ENCODE results near the gene PPP1R7. TPM values are rescaled to one million over a fixed set of nuclear protein-coding genes. Genes with fewer than 3 reads are reported as not detected.

The PPP1R7 gene
- total RNA-seq, 2 donors from 2014 or later: 81.6 to 98.9 TPM

DNA sequence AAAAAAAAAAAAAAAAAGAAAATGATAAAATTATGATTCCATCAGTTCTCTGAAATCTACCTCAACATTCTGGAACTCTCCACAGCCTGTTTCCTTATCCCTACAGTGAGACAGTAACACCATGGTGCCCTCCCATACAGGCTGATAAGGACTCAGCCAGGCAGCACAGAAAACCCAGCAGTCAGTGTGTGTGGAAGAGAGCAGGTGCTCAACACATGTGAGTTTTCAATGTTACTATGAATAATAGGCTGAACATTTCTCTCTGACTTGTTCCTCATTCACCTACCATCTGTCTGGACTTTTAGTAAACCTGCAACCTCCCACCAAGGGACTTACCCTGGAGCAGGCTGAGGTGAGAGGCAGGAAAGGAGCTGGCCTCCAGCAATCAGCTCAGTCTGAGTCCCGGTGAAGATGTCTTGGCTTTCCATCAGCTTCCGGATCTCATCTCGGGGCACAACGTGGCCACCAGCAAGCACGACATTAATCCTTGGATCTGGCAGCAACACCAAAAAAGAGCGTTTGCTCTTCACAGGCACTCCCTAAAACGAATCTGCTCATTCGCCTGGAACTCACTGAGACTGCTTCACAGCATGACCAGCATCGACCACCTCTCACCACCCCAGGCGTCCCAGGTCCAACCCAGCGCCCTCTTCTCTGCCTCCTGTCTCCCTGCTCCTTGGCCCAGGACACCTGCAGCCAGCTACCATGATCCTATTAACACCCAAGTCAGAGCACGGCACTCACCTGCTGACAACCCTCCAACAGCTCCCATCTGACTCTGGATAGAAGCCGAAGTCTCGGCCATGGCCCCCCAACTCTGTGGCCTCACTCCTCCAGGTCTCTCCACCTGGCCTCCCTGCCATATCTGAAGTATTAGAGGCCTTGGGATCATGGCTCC, 17.5 kb upstream of the PPP1R7 start:
- DNase-seq (ENCODE audit: low spot score in 2 of 2) (no peak), ATAC-seq (no peak)
- Mint-ChIP-seq H3K9me3 (no peaks in the 10 kb centered on the region), H3K36me3 (peaks cover 18 to 31% of the 10 kb centered on the region in 2 donors), H3K27ac (no peak overlapping the region)

DNA sequence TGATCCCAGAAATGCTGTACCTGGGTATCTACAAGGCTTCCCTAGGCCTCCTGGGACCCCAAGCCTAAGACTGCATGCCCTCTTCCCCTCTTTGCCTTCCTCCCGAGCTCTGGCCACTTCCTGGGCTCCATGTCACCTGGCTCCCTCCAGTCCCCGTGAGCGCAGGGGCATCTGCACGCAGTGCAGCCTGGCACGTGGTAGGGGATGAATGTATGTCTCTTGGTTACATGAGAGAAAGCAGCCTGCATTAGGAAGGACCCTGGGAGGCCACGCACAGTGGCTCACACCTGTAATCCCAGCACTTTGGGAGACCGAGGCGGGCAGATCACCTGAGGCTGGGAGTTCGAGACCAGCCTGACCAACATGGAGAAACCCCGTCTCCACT, 16.8 kb upstream of the PPP1R7 start:
- Mint-ChIP-seq H3K27ac (no peak overlapping the region), H3K9me3 (no peaks in the 10 kb centered on the region), H3K36me3 (peaks cover 18 to 25% of the 10 kb centered on the region in 2 donors)
- ATAC-seq: no peak
- DNase-seq (ENCODE audit: low spot score in 2 of 2): no peak

DNA sequence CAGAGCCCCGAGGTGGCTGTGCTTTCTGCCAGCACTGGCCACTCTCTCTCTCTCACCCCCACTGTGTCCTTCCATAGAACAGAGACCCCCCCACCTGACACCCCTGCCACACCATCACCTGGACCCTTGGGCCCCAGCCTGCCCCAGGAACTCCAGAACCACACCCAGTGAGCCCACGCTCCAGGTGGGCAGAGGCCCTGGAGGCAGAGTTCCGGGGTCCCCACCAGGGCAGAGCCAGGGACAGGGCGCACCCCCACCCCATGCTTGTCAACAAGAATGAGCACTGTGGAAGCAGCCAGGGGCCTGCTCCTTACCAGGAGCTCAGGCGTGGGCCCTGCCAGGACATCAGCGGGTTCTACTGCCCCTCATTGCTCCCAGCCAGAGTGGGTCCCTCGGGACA, 15.6 kb upstream of the PPP1R7 start:
- Mint-ChIP-seq H3K36me3 (peaks cover 16 to 18% of the 10 kb centered on the region in 2 donors), H3K9me3 (no peaks in the 10 kb centered on the region), H3K27ac (no peak overlapping the region)
- ATAC-seq (no peak), DNase-seq (ENCODE audit: low spot score in 2 of 2) (no peak)

DNA sequence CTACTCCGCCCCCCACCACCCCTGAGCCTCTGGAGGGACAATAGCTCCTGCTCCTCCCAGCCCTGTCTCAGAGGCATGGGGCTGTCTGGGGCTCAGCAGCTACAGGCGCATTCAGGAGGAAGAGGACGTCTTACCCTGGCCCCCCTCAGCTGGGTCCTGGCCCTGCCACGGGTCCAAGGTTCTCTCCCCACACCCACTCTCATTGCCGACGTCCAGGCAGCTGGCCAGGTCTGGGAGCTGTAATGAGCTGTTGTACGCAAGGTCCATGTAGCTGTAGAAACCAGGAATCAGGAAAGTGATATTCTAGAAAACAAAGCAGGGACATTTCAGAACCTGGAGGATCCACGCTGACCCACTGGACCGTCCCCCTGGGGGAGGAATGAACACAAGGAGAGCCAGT, 14.5 kb upstream of the PPP1R7 start:
- Mint-ChIP-seq H3K36me3 (peaks cover 17% of the 10 kb centered on the region in 2 donors), H3K9me3 (no peaks in the 10 kb centered on the region), H3K27ac (no peak overlapping the region)
- ATAC-seq: no peak
- DNase-seq (ENCODE audit: low spot score in 2 of 2): no peak

DNA sequence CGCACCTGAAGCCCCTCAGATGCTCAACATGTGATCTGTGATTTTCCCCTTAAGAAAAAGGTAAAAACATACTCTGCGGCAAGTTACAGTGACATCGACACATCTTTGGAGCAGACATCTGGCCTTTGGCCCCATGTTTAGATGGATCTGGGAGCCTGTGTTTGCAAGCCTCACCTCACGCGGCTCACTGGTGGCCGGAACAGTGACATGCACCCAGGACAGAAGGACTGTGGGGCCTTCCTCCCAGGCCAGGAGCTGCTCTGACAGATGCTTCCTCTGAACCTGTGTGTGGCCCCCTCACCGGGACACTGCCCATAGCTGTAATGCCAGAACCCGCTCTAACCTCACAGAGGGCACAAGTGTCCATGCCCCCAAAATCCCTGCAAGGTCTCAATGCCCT, 14.1 kb upstream of the PPP1R7 start:
- Mint-ChIP-seq H3K27ac (no peak overlapping the region), H3K36me3 (peaks cover 16 to 17% of the 10 kb centered on the region in 2 donors), H3K9me3 (no peaks in the 10 kb centered on the region)
- ATAC-seq (no peak), DNase-seq (ENCODE audit: low spot score in 2 of 2) (no peak)

DNA sequence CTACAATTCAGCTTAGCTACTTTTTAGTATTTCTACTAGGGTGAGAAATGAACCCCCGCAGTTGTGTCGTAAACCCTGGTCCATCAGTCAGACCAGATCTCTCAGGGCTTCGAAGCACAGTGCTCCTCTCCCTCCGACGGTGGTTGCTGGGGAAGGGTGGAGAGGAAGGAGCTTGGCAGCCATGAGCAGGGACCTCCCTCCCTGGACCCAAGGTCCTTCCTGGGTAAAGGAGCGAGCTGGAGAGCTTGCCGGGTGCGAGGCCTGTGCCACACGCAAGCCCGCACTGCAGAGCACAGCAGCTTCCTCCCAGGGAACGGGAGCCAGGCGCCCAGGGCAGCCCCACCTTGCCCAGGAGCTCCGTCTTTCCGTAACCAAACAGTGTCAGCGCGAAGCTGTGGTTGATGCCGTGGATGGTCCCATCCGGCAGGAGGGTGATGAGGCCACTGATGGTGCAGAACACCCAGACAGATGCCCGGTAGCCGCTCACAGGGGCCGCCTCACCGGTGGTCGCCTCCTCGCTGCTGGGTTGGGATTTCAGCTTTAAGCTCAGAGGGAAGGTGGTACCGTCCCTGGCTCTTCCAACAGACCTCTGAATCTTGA, 13.5 kb upstream of the PPP1R7 start:
- ATAC-seq (no peak), DNase-seq (ENCODE audit: low spot score in 2 of 2) (no peak)
- H3K36me3 Mint-ChIP-seq: peaks cover 16 to 17% of the 10 kb centered on the region in 2 donors
- no peaks in the 10 kb centered on the region for H3K9me3 Mint-ChIP-seq
- no peak overlapping the region for H3K27ac Mint-ChIP-seq

DNA sequence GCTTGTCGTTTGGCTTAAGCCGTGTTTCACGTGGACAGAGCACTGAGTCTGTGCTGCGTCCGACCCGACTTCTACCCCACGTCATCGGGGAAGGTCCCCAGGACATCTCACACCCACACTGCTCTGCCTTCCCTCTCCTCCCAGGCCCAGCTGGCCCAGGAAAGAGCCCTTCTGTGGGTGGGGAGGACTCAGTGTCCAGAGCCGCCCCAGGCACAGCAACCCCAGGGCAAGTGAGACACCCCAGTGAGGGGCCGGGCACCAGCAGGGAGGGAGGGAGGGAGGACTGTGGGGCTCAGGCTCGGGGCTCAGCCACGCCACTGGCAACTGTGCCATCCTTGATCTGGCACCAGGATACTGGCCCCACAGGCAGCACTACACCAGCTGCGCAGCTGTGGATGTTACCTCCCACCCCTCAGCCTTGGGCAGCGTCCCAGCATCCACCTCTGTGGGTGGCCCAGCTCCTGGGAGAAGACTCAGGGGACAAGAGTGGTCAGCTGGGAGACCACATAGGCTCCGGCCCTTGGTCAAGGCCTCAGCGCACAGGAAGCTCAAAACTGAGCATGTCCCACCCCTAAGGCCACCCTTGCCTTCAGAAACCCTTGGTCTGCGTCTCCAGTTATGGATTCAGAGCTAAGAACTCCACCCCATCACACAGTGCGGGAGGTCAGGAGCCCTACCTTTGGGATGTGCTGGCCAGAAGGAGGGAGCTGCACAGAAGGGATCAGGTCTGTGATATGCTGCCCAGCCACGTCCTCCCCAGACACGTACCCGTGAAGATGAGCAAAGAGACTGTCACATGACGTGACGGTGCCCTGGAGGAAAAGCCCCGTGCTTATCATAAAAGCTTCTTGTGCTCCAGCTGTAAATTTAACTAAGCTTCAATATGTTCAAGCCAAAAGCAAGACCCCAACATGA, 12.7 kb upstream of the PPP1R7 start:
- H3K27ac Mint-ChIP-seq: no peak overlapping the region
- ATAC-seq: no peak
- no peaks in the 10 kb centered on the region for H3K9me3 Mint-ChIP-seq
- peaks cover 15 to 19% of the 10 kb centered on the region in 2 donors for H3K36me3 Mint-ChIP-seq
- DNase-seq (ENCODE audit: low spot score in 2 of 2): no peak

DNA sequence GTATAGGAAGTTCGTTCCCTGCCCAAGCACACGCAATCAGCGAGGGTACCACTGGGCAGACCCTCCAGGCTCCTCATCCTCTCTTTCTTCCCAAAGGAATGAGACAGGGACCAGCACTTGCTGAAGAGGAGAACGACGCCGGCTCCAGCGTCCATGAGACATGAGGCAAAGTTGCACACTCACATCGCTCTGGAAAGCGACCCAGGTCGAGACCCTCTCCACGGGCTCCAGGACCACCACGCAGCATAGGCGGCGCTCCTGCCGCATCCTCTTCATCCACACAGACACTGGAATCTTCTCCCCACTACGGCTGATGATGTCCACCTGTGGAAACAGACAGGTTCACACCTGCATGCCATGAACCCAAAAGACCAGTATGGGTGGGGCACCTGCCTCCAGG, 11.8 kb upstream of the PPP1R7 start:
- ATAC-seq (no peak), DNase-seq (ENCODE audit: low spot score in 2 of 2) (no peak)
- no peak overlapping the region for H3K27ac Mint-ChIP-seq
- H3K9me3 Mint-ChIP-seq: no peaks in the 10 kb centered on the region
- peaks cover 7 to 10% of the 10 kb centered on the region in 2 donors for H3K36me3 Mint-ChIP-seq

DNA sequence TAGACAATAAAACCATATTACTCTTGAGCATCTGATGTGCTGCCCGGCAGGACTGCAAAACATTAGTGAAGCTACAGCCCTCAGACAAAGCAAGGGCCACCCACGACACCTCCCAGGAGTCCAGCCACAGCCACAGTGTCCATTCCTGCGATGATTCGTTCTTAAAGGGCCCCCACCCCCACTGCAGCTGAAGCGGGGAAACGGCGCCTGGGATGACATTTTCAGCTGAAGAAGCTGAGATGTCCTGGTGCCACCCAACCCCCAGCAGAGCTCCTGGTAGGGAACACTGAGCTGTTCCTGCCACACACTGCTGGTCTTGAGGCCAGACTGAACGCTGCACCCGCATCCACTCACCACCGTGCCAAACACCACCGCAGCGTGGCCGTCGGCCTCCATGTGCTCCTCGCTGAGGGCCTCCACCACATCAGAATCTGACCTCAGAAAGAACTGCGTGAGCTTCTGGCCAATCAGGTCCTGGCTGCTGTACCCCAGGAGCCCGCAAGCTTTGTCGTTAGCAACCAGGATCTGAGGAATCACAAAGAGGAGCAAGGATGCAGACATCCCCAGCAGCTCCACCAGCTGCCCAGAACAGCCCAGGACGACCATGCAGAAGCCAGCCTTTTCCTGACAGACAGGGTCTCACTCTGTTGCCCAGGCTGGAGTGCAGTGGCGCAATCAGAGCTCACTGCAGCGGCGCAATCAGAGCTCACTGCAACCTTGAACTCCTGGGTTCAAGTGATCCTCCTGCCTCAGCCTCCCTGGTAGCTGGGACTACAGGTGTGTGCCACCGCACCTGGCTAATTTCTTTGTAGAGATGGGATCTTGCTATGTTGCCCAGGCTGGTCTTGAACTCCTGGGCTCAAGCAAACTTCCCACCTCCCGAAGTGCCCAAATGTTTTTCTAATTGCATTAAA, 10.5 kb upstream of the PPP1R7 start:
- H3K27ac Mint-ChIP-seq: no peak overlapping the region
- no peaks in the 10 kb centered on the region for H3K9me3 Mint-ChIP-seq
- no peak for DNase-seq (ENCODE audit: low spot score in 2 of 2)
- ATAC-seq: no peak
- peaks cover 7 to 10% of the 10 kb centered on the region in 2 donors for H3K36me3 Mint-ChIP-seq

DNA sequence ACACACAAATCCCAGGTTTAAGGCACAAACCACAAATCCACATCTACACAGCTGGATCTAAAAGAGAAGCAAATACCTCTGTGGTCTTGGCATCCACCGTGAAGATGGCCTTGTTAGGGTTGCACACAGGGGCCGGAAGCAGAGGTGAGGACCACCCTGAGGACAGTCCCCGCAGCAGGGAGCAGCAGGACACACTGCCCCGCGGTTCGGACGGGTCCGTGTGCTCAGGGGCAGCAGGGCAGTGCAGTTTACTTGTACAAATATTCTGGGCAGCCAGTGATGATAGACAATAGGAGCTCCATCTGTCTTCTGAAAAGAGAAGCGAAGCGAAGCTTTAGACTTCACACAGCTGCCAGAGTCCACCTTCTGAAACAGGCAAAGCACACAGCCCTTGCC, 9.8 kb upstream of the PPP1R7 start:
- ATAC-seq (no peak), DNase-seq (ENCODE audit: low spot score in 2 of 2) (no peak)
- peaks cover 7 to 10% of the 10 kb centered on the region in 2 donors for H3K36me3 Mint-ChIP-seq
- no peaks in the 10 kb centered on the region for H3K9me3 Mint-ChIP-seq
- H3K27ac Mint-ChIP-seq: no peak overlapping the region

DNA sequence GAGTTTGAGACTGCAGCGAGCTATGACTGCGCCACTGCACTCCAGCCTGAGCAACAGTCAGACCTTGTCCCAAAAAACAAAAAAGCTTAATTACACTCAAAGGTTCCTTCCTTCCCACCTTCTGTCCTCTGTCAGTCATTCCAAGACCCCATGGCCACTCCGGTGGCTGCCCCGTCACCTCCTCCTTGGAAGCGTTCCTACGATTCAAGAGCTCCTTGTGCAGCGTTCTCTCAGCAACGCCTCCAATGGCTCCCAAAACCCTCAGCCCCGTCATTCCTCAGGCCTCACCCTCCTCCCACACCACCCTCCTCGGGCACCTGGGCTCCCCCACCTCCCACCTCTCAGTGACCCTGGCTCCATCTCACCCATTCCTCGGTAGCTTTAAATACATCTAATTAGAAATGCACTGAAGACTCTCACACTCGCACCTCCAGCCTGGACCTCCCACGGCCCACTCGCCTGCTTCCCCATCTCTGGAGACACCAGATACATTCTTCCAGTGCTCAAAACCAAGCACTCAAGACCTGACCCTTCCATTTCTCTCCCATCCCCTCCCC, 9.0 kb upstream of the PPP1R7 start:
- peaks cover 7 to 10% of the 10 kb centered on the region in 2 donors for H3K36me3 Mint-ChIP-seq
- H3K27ac Mint-ChIP-seq: peak overlapping the region in 1 of 2 donors; percentile 72
- ATAC-seq (no peak), DNase-seq (ENCODE audit: low spot score in 2 of 2) (no peak)
- no peaks in the 10 kb centered on the region for H3K9me3 Mint-ChIP-seq

DNA sequence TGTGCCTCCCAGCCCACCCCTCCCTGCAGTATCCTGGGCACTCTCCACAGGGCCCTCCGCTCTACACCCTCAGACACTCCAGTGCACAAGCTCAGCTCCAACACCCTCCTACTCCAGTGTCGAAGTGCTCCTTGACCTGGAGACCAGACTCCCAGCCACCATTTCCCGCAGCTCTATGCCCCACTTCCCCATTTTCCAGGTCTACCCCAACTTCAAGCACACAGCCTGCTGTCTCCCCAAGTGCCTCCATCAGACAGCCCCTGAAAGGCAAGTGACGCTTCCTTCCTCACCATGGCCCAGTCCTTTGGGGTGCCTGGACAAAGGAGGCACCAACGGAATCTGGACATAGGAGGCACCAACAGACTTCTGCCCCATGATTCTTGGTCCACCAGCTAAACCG, 8.2 kb upstream of the PPP1R7 start:
- DNase-seq (ENCODE audit: low spot score in 2 of 2): no peak
- no peak for ATAC-seq
- no peaks in the 10 kb centered on the region for H3K9me3 Mint-ChIP-seq
- peak overlapping the region in 1 of 2 donors; percentile 85 for H3K27ac Mint-ChIP-seq
- H3K36me3 Mint-ChIP-seq: peaks cover 7 to 10% of the 10 kb centered on the region in 2 donors

DNA sequence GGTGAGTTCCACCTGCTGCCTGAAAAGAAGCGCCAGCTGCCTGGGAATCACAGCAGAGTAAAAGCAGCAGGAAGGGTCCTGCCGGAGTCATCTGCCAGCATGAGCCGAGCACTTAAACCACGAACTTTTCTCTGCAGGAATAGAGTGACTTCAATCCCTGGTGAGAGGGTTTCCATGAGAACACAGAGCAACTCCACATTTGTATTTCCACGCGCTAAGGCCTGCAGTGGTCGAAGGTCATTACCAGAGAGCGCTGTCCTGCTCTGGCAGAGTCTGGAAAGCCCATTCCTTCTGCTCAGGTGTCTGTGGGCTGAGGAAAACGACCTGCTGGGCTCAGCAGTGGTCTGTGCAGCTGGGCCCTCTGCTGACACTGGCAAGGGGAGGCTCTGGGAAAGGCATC, 7.7 kb upstream of the PPP1R7 start:
- no peak for ATAC-seq
- Mint-ChIP-seq H3K9me3 (no peaks in the 10 kb centered on the region), H3K36me3 (peaks cover 7 to 10% of the 10 kb centered on the region in 2 donors)

DNA sequence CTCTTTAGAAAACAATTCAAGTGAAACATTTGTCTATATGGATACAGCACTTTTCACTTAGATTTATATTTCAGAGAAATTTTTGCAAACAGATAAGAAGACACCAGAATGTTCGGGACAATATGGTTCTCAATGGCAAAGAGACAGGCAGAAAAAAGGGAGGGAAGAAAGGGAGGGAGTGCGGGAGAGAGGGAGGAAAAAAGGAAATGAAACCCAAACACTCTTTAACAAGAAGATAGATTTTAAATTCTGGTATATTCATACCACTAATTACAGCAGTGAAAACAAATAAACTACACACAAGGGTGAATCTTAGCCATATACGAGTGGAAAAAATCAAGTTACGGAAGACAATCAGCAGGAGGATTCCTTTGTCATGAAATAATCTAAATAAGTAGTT, 4.0 kb upstream of the PPP1R7 start:
- Mint-ChIP-seq H3K27ac (no peak overlapping the region), H3K36me3 (peaks cover 14 to 25% of the 10 kb centered on the region in 2 donors), H3K9me3 (no peaks in the 10 kb centered on the region)
- ATAC-seq (no peak), DNase-seq (ENCODE audit: low spot score in 2 of 2) (no peak)

More for the DNA sequence above, 7.7 kb upstream of the PPP1R7 start:
- H3K27ac Mint-ChIP-seq: peak overlapping the region in 1 of 2 donors; percentile 53
- DNase-seq (ENCODE audit: low spot score in 2 of 2): no peak

DNA sequence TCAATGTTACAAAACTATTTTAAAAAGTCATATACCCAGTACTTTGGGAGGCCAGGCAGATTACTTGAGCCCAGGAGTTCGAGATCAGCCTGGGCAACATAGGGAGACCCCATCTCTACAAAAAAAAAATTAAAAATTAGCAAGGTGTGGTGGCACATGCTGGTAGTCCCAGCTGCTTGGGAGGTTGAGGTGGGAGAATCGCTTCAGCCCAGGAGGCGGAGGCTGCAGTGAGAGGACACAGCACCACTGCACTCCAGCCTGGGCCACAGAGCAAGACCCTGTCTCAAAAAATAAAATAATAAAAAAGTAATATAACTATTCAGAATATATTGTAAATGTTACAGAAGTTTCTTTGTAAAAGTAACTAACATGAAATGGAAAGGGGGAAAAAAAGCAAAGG, 2.9 kb upstream of the PPP1R7 start:
- no peak for DNase-seq (ENCODE audit: low spot score in 2 of 2)
- peaks cover 14 to 21% of the 10 kb centered on the region in 2 donors for H3K36me3 Mint-ChIP-seq
- no peaks in the 10 kb centered on the region for H3K9me3 Mint-ChIP-seq
- no peak for ATAC-seq
- H3K27ac Mint-ChIP-seq: no peak overlapping the region

DNA sequence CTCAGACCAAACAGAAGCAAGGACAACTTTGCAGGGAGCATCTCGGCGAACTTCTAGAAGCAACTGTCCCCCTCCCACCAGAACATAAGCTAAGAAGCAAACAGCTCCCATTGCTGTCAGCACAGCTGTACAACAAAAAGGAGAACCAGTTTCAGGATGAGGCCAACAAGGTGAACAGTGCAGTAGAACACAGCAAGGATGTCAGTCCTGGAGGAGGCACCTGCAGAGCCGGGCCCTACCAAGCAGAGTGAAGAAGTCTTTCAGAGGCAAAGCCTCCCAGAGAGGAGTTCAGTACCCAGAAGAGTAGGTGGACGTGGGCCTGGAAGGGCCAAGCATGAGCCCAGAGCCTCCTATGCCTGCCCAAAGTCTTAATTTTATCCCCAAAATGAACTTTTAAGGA, 2.0 kb upstream of the PPP1R7 start:
- Mint-ChIP-seq H3K9me3 (no peaks in the 10 kb centered on the region), H3K36me3 (peaks cover 14 to 22% of the 10 kb centered on the region in 2 donors), H3K27ac (peak overlapping the region; percentile 82 to 84)
- ATAC-seq: no peak
- DNase-seq (ENCODE audit: low spot score in 2 of 2): no peak
